ENCODE measurements around the gene COG4.
"Not testable (repeated sequence)": the region's sequence is repeated elsewhere in the genome, so short reads cannot be mapped to it uniquely, and the experiment has no call there.

The COG4 gene

DNA sequence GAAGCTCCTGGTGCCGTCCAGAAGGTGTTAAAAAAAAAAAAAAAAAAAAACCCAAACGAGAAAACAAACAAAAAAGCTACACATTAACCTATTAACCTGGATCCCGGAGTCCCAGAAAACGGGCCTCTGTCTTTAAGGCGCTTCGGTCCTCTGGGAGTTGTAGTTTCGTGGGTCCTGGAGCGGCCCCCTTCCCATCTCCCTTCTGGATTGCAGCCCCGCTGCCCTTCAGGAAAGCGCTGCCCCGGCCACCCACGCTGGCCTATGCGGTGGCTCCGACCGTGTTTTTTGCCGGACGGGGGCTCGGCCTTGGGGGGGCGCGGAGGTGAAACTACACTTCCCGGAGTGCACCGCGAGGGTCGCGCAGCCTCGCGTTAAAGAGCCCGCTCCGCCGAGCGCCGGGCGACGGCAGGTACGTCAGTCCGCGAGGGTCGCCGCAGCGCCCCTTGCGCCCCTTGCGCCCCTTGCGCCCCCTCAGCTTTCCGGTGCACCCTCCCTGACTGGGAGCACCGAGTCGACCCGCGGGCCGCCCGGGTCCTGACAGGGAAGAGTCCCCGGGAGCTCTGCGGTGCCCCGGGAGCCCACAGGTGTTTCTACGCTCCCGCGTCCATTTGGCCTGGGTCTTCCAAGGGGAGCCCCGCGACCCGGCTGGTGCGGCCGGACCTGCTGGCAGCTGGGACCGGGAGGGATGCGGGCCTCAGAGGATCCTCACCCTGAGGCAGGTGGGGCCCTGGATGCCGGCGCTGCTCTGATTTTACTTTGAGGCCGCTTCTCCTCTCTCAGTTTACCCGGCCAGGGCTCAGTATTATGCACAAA, 68.9 kb downstream of the COG4 start, which contains the start of gene FCSK:
TSS of gene FCSK (plus strand) at position 374 of the 813 bp plus-strand sequence. CDS start 8,596 bp downstream, outside the sequence.
- H4K20me1 ChIP-seq (ENCODE audit: insufficient read depth, low read length): no peaks in the 10 kb centered on the region
- H3K27me3 ChIP-seq (ENCODE audit: low read depth, low read length): no peaks in the 10 kb centered on the region
- peak within 1 kb of the TSS; percentile 78 for H3K9ac ChIP-seq (ENCODE audit: low read length)
- TF ChIP-seq, protein P1, sequence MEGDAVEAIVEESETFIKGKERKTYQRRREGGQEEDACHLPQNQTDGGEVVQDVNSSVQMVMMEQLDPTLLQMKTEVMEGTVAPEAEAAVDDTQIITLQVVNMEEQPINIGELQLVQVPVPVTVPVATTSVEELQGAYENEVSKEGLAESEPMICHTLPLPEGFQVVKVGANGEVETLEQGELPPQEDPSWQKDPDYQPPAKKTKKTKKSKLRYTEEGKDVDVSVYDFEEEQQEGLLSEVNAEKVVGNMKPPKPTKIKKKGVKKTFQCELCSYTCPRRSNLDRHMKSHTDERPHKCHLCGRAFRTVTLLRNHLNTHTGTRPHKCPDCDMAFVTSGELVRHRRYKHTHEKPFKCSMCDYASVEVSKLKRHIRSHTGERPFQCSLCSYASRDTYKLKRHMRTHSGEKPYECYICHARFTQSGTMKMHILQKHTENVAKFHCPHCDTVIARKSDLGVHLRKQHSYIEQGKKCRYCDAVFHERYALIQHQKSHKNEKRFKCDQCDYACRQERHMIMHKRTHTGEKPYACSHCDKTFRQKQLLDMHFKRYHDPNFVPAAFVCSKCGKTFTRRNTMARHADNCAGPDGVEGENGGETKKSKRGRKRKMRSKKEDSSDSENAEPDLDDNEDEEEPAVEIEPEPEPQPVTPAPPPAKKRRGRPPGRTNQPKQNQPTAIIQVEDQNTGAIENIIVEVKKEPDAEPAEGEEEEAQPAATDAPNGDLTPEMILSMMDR (IDR thresholded peaks at IDR 0.05; ENCODE audit: low read depth, low read length): peak; percentile 32
- no peak for TF ChIP-seq EZH2phosphoT487 (IDR thresholded peaks at IDR 0.05; ENCODE audit: low read depth)
- H3K27ac ChIP-seq (ENCODE audit: low read length): peak within 1 kb of the TSS; percentile 73
- peak within 1 kb of the TSS; percentile 89 for H2AFZ ChIP-seq (ENCODE audit: low read depth, low read length)
- H3K79me2 ChIP-seq (ENCODE audit: low read length): peaks cover 7% of the 10 kb centered on the region; the same call in 1 of the 2 replicates
- H3K36me3 ChIP-seq (replicated peaks; ENCODE audit: low read depth, low read length): no peaks in the 10 kb centered on the region
- H3K9me3 ChIP-seq (ENCODE audit: insufficient read depth, low read length): no peaks in the 10 kb centered on the region
- H3K4me1 ChIP-seq (ENCODE audit: low read length): peaks cover 9% of the 10 kb centered on the region
- H3K4me3 ChIP-seq (ENCODE audit: low read length): peak within 1 kb of the TSS; percentile 92
- peak within 1 kb of the TSS; percentile 98 for H3K4me2 ChIP-seq (ENCODE audit: low read length)

DNA sequence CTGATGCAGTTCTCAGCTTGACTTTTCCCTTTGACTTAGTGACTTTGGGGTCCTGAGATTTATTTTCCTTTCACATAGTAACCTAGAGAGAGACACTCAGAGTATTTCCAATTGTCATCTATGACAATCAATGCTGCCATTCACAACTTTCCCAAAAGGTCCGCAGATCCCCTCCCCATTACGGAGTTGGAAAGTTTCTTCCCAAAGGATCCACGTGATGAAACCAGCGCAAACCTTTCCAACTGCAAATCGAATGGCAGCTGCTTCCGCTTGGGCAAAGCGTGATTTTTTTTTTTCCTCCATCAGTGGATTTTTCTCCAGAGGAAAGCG, 69.5 kb downstream of the COG4 start:
- no peaks in the 10 kb centered on the region for H3K27me3 ChIP-seq (ENCODE audit: low read depth, low read length)
- peak overlapping the region; percentile 92 for H3K4me3 ChIP-seq (ENCODE audit: low read length)
- H3K4me1 ChIP-seq (ENCODE audit: low read length): peaks cover 9% of the 10 kb centered on the region
- H3K36me3 ChIP-seq (replicated peaks; ENCODE audit: low read depth, low read length): no peaks in the 10 kb centered on the region
- peak overlapping the region; percentile 98 for H3K4me2 ChIP-seq (ENCODE audit: low read length)
- no peaks in the 10 kb centered on the region for H4K20me1 ChIP-seq (ENCODE audit: insufficient read depth, low read length)
- peaks cover 7% of the 10 kb centered on the region; the same call in 1 of the 2 replicates for H3K79me2 ChIP-seq (ENCODE audit: low read length)
- H3K9me3 ChIP-seq (ENCODE audit: insufficient read depth, low read length): no peaks in the 10 kb centered on the region
- no peak for TF ChIP-seq EZH2phosphoT487 (IDR thresholded peaks at IDR 0.05; ENCODE audit: low read depth)
- TF ChIP-seq, protein P1 (IDR thresholded peaks at IDR 0.05; ENCODE audit: low read depth, low read length): no peak
- H2AFZ ChIP-seq (ENCODE audit: low read depth, low read length): peak overlapping the region; percentile 89
- H3K9ac ChIP-seq (ENCODE audit: low read length): peak overlapping the region; percentile 78
- H3K27ac ChIP-seq (ENCODE audit: low read length): peak overlapping the region; percentile 73

DNA sequence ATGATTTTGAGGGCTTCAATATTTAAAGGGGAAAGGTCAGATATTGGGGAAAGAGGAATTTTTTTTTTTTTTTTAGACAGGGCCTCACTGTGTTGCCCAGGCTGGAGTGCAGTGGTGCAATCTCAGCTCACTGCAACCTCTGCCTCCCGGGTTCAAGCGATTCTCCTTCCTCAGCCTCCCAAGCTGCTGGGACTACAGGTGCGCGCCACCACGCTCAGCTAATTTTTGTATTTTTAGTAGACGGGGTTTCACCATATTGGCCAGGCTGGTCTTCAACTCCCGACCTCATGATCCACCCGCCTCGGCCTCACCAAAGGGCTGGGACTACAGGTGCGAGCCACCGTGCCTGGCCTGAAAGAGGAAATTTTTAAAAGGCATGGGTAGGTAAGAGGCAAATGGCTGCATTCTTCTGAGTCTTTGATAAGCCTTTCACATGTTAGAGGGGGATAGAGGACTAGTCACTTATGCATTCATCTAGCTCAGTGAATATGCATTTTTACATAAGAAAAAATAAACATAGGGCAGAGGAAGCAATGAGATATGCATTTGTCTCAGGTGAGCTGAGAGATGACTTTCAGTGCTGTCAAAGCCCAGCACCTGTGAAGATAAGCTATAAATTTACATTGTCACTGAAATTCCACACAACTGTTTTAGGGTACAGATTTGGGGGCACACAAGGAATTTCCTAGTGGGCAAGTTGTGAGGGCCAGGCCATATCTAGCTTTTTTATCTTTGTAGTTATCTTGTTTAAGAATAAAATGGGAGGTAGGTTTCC, 70.0 kb downstream of the COG4 start:
- Histone ChIP-seq H3K36me3 (replicated peaks; ENCODE audit: low read depth, low read length) (no peaks in the 10 kb centered on the region), H2AFZ (ENCODE audit: low read depth, low read length) (peak overlapping the region; percentile 89), H3K27me3 (ENCODE audit: low read depth, low read length) (no peaks in the 10 kb centered on the region), H3K4me2 (ENCODE audit: low read length) (peak overlapping the region; percentile 98), H3K27ac (ENCODE audit: low read length) (peak overlapping the region; percentile 73; the same call in 1 of the 2 replicates), H3K9ac (ENCODE audit: low read length) (peak overlapping the region; percentile 78), H3K79me2 (ENCODE audit: low read length) (peaks cover 7% of the 10 kb centered on the region; the same call in 1 of the 2 replicates), H4K20me1 (ENCODE audit: insufficient read depth, low read length) (no peaks in the 10 kb centered on the region), H3K4me1 (ENCODE audit: low read length) (peaks cover 9% of the 10 kb centered on the region), H3K4me3 (ENCODE audit: low read length) (peak overlapping the region; percentile 92), H3K9me3 (ENCODE audit: insufficient read depth, low read length) (no peaks in the 10 kb centered on the region)
- no peak for TF ChIP-seq EZH2phosphoT487 (IDR thresholded peaks at IDR 0.05; ENCODE audit: low read depth)
- TF ChIP-seq, protein P1 (IDR thresholded peaks at IDR 0.05; ENCODE audit: low read depth, low read length): no peak

DNA sequence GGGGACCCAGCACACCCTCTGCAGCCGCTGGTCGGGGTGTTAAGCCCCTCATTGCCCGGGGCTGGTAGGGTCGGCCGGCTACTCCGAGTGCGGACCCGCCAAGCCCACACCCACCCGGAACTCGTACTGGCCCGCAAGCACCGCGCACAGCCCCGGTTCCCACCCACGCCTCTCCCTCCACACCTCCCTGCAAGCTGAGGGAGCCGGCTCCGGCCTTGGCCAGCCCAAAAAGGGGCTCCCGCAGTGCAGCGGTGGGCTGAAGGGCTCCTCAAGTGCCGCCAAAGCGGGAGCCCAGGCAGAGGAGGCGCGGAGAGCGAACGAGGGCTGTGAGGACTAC, 72.4 kb downstream of the COG4 start:
- H3K4me3 ChIP-seq (ENCODE audit: low read length); H2AFZ ChIP-seq (ENCODE audit: low read depth, low read length); H3K27me3 ChIP-seq (ENCODE audit: low read depth, low read length); H3K4me2 ChIP-seq (ENCODE audit: low read length); H3K4me1 ChIP-seq (ENCODE audit: low read length); H3K9ac ChIP-seq (ENCODE audit: low read length); H3K36me3 ChIP-seq (replicated peaks; ENCODE audit: low read depth, low read length); H3K27ac ChIP-seq (ENCODE audit: low read length); H4K20me1 ChIP-seq (ENCODE audit: insufficient read depth, low read length); H3K79me2 ChIP-seq (ENCODE audit: low read length); H3K9me3 ChIP-seq (ENCODE audit: insufficient read depth, low read length): not testable (repeated sequence)

DNA sequence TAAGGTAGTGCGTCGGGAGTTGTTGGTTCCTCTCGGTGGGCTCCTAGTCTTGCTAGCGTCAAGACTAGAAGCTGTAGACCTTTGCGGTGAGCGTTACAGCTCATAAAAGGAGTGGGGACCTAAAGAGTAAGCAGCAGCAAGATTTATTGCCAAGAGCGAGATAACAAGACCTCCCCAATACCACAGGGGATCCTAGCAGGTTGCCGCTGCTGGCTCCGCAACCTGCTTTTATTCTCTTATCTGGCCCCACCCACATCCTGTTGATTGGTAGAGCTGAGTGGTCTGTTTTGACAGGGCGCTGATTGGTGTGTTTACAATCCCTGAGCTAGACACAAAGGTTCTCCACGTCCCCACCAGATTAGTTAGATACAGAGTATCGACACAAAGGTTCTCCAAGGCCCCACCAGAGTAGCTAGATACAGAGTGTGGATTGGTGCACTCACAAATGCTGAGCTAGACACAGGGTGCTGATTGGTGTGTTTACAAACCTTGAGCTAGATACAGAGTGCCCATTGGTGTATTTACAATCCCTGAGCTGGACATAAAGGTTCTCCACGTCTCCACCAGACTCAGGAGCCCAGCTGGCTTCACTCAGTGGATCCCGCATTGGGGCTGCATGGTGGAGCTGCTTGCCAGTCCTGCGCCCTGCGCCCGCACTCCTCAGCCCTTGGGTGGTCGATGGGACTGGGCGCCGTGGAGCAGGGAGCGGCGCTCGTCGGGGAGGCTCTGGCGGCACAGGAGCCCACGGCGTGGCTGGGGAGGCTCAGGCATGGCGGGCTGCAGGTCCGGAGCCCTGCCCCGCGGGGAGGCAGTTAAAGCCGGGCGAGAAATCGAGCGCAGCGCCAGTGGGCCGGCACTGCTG, 73.0 kb downstream of the COG4 start:
- H3K9me3 ChIP-seq (ENCODE audit: insufficient read depth, low read length); H2AFZ ChIP-seq (ENCODE audit: low read depth, low read length); H3K36me3 ChIP-seq (replicated peaks; ENCODE audit: low read depth, low read length); H3K79me2 ChIP-seq (ENCODE audit: low read length); H3K27ac ChIP-seq (ENCODE audit: low read length); H3K27me3 ChIP-seq (ENCODE audit: low read depth, low read length); H3K4me2 ChIP-seq (ENCODE audit: low read length); H3K9ac ChIP-seq (ENCODE audit: low read length); H4K20me1 ChIP-seq (ENCODE audit: insufficient read depth, low read length); H3K4me3 ChIP-seq (ENCODE audit: low read length); H3K4me1 ChIP-seq (ENCODE audit: low read length): not testable (repeated sequence)
